ENCODE data around the gene ITPRIP.

DNA sequence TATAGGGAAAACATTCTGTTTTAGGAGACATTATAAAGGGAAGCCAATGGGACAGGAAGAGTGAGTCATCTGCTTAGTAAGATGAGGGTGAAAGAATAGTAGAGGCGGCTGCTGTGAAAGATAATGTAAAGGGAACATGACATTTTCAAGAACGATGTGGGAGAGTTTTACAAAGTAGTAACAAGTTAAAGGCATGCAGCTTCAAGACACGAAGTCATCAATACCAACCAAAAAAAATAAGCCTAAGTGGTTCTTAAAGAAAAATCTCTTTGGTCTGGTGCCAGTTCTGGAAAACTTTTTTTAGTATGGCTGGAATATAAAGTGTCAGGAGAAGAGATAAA, 77.5 kb downstream of the ITPRIP start:
- TF ChIP-seq EZH2 (IDR thresholded peaks at IDR 0.05; ENCODE audit: low read length) = no peak
- TF ChIP-seq, protein P1, sequence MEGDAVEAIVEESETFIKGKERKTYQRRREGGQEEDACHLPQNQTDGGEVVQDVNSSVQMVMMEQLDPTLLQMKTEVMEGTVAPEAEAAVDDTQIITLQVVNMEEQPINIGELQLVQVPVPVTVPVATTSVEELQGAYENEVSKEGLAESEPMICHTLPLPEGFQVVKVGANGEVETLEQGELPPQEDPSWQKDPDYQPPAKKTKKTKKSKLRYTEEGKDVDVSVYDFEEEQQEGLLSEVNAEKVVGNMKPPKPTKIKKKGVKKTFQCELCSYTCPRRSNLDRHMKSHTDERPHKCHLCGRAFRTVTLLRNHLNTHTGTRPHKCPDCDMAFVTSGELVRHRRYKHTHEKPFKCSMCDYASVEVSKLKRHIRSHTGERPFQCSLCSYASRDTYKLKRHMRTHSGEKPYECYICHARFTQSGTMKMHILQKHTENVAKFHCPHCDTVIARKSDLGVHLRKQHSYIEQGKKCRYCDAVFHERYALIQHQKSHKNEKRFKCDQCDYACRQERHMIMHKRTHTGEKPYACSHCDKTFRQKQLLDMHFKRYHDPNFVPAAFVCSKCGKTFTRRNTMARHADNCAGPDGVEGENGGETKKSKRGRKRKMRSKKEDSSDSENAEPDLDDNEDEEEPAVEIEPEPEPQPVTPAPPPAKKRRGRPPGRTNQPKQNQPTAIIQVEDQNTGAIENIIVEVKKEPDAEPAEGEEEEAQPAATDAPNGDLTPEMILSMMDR (optimal IDR thresholded peaks at IDR 0.05 in 1 of 3, IDR thresholded peaks at IDR 0.05 in 1 of 3, conservative IDR thresholded peaks at IDR 0.05 in 1 of 3; ENCODE audit: extremely low read depth in 1 of 3, insufficient read depth in 2 of 3, low read length in 3 of 3) = no peak
